A549 (cell line): ENCODE data around the gene PIGC. TPM values are rescaled to one million over a fixed set of nuclear protein-coding genes. Genes with fewer than 3 reads are reported as not detected.

ENCODE experiments used
- ATAC-seq, 2 experiments: fragments of 200-7000 bp in 1 of 2; fragments of >200 bp in 1 of 2; cut with Nextera tagmentation in 1 of 2; cut with Tn5 transposase in 1 of 2; 3 replicates each; pipeline versions ENCODE4 v1.8.0 to v1.9.1; 2018 to 2020; ENCODE audit warnings: mild to moderate bottlenecking in 1 of 2, moderate library complexity in 1 of 2
- CTCF ChIA-PET: fragments of 300-600 bp; sonication (Branson Sonifier 250); formaldehyde crosslinking; extraction: SDS; loops from one replicate; lab custom pipeline; 2021; ENCODE audit warnings: antibody characterized with exemption, inconsistent platforms; lab: Yijun Ruan, JAX
- POLR2A ChIA-PET: fragments of 350-600 bp; formaldehyde crosslinking; extraction: SDS; loops from one replicate; lab custom pipeline; 2021; ENCODE audit warnings: antibody characterized with exemption, inconsistent platforms; lab: Yijun Ruan, JAX
- DNase-seq, 2 experiments: peaks; one replicate each; pipeline versions ENCODE4 v3.0.0 to v3.0.0-alpha.2; 2011 to 2016; ENCODE audit warnings: low read depth in 1 of 2, low spot score in 1 of 2
- FAIRE-seq: peaks from 2 replicates; lab custom pipeline; 2011; peaks lifted over from hg19 to GRCh38; lab: Jason Lieb, UNC
- H3K27ac ChIP-seq, 2 experiments: fragments of >200 bp; sonication (Bioruptor Twin); formaldehyde crosslinking; 3 replicates each; pipeline ENCODE4 v1.5.1; 2016 to 2017
- H3K4me1 ChIP-seq: fragments of >200 bp; sonication (Bioruptor Twin); formaldehyde crosslinking; 3 replicates; pipeline ENCODE4 v1.6.1; 2016
- H3K4me2 ChIP-seq: fragments of >200 bp; sonication (Bioruptor Twin); formaldehyde crosslinking; 3 replicates; pipeline ENCODE4 v1.6.1; 2016
- H3K4me3 ChIP-seq: fragments of >200 bp; sonication (Bioruptor Twin); formaldehyde crosslinking; 3 replicates; pipeline ENCODE4 v1.5.1; 2016
- H3K9me3 ChIP-seq: fragments of >200 bp; sonication (Bioruptor Twin); formaldehyde crosslinking; 3 replicates; pipeline ENCODE4 v1.6.1; 2016
- CBX8 ChIP-seq: fragments of 200-600 bp; sonication (generic); IDR thresholded peaks from 2 replicates; pipeline ENCODE4 v1.6.1; 2016
- CEBPB ChIP-seq, 2 experiments: fragments of >200 bp in 1 of 2; sonication (Bioruptor Twin) in 1 of 2; formaldehyde crosslinking in 1 of 2; IDR thresholded peaks; 2 replicates each; pipeline ENCODE4 v1.6.1; 2012 to 2016
- CHD4 ChIP-seq: fragments of 200-600 bp; sonication (generic); IDR thresholded peaks from 2 replicates; pipeline ENCODE4 v1.6.1; 2016; ENCODE audit warnings: antibody characterized with exemption, mild to moderate bottlenecking, borderline replicate concordance
- CTCF ChIP-seq: fragments of >200 bp; sonication (Bioruptor Twin); formaldehyde crosslinking; IDR thresholded peaks from 3 replicates; pipeline ENCODE4 v1.5.1; 2016
- EHF ChIP-seq: fragments of 250-450 bp; sonication (Bioruptor Pico); IDR thresholded peaks from 2 replicates; pipeline ENCODE4 v1.5.0; 2020; ENCODE audit warnings: mild to moderate bottlenecking
- ELK1 ChIP-seq: fragments of 150-350 bp; IDR thresholded peaks from 2 replicates; pipeline ENCODE4 v1.6.1; 2014; ENCODE audit warnings: low read depth, mild to moderate bottlenecking, low read length
- EP300 ChIP-seq, 2 experiments: fragments of >200 bp; sonication (Bioruptor Twin); formaldehyde crosslinking; IDR thresholded peaks; 2 replicates in 1 of 2; 3 replicates in 1 of 2; pipeline ENCODE4 v1.6.1; 2016 to 2017
- HDAC2 ChIP-seq: fragments of 200-600 bp; sonication (generic); IDR thresholded peaks from 2 replicates; pipeline ENCODE4 v1.6.1; 2016
- HES2 ChIP-seq: fragments of >200 bp; sonication (Bioruptor Twin); formaldehyde crosslinking; IDR thresholded peaks from 2 replicates; pipeline ENCODE4 v1.6.1; 2016
- HOXB13 ChIP-seq: fragments of 250-450 bp; sonication (Bioruptor Pico); IDR thresholded peaks from 2 replicates; pipeline ENCODE4 v1.5.0; 2020; ENCODE audit warnings: low read depth, mild to moderate bottlenecking, moderate library complexity
- HOXB5 ChIP-seq: fragments of 250-450 bp; sonication (Bioruptor Pico); IDR thresholded peaks from 2 replicates; pipeline ENCODE4 v1.5.0; 2020; ENCODE audit warnings: mild to moderate bottlenecking, moderate library complexity
- JUN ChIP-seq, 2 experiments: fragments of >200 bp; sonication (Bioruptor Twin); formaldehyde crosslinking; IDR thresholded peaks; 2 replicates in 1 of 2; 3 replicates in 1 of 2; pipeline ENCODE4 v1.6.1; 2016 to 2017
- JUNB ChIP-seq: fragments of >200 bp; sonication (Bioruptor Twin); formaldehyde crosslinking; IDR thresholded peaks from 2 replicates; pipeline ENCODE4 v1.6.1; 2016
- MAFK ChIP-seq: fragments of 450-650 bp; IDR thresholded peaks from 2 replicates; pipeline ENCODE4 v1.6.1; 2014; ENCODE audit not compliant: partially characterized antibody
- PHF8 ChIP-seq: fragments of 200-600 bp; sonication (generic); IDR thresholded peaks from 2 replicates; pipeline ENCODE4 v1.6.1; 2016; ENCODE audit warnings: low read depth, mild to moderate bottlenecking, antibody characterized with exemption, moderate library complexity, borderline replicate concordance
- RAD21 ChIP-seq, 2 experiments: fragments of >200 bp in 1 of 2; sonication (Bioruptor Twin) in 1 of 2; formaldehyde crosslinking in 1 of 2; IDR thresholded peaks in 1 of 2; conservative IDR thresholded peaks in 1 of 2; 2 replicates in 1 of 2; 3 replicates in 1 of 2; pipeline ENCODE4 v1.6.1; 2012 to 2018; ENCODE audit warnings: inconsistent platforms in 1 of 2
- RCOR1 ChIP-seq: fragments of 150-350 bp; IDR thresholded peaks from 2 replicates; pipeline ENCODE4 v1.6.1; 2014; ENCODE audit warnings: antibody characterized with exemption, low read length, low read depth
- RFX5 ChIP-seq: fragments of 450-650 bp; IDR thresholded peaks from 2 replicates; pipeline ENCODE4 v1.7.1; 2014; ENCODE audit warnings: antibody characterized with exemption, mild to moderate bottlenecking, moderate library complexity
- SREBF2 ChIP-seq: fragments of 450-650 bp; IDR thresholded peaks from 2 replicates; pipeline ENCODE4 v1.6.1; 2014; ENCODE audit warnings: mild to moderate bottlenecking, moderate library complexity
- TFCP2L1 ChIP-seq: fragments of 250-450 bp; sonication (Bioruptor Pico); IDR thresholded peaks from 2 replicates; pipeline ENCODE4 v1.5.0; 2021; ENCODE audit warnings: mild to moderate bottlenecking
- ZFP36 ChIP-seq: fragments of 450-650 bp; IDR thresholded peaks from 2 replicates; pipeline ENCODE4 v1.6.1; 2014; ENCODE audit warnings: borderline replicate concordance; ENCODE audit not compliant: partially characterized antibody
- ZSCAN20 ChIP-seq: fragments of 250-450 bp; sonication (Bioruptor Pico); IDR thresholded peaks from 2 replicates; pipeline ENCODE4 v1.8.0; 2022; ENCODE audit warnings: mild to moderate bottlenecking, moderate library complexity
- WGBS: methylation state at CpG from one replicate; pipeline ENCODE4 v1.1.6; 2017; ENCODE audit errors: missing lambda C conversion rate; 5-methylcytosine and 5-hydroxymethylcytosine counted together
- polyA plus RNA-seq, 4 experiments: library from polyadenylated mRNA; depleted of rRNA in 3 of 4; stranded (reverse); fragments of >200 nt; fragmentation: RNase III in 1 of 4; extraction: RNeasy Plus Mini Kit Qiagen cat#74134 plus additional on column Dnase treatment in 1 of 4; gene quantifications; 2 replicates in 3 of 4; 3 replicates in 1 of 4; pipeline ENCODE4 v1.2.3, GENCODE V29; 2011 to 2017

The PIGC gene
- polyA plus RNA-seq, 2 of the 4 experiments (the other 2 are of a cell fraction) = 30.7 to 50.0 TPM

GRCh38 chr1:172483448-172483847 lies 39.6 kb upstream of the PIGC start (continued):
- no peak for TF ChIP-seq CTCF
- TF ChIP-seq, all 56 proteins: peak for 0

- DNase-seq (no peak), ATAC-seq (no peak), FAIRE-seq (no peak)
- POLR2A ChIA-PET = interaction anchor here (0.6 kb wide), 1 partner anchor 245 kb away, joined by 3 read pairs; no protein-coding TSS in a partner anchor
- Histone ChIP-seq H3K9me3 (no peaks in the 10 kb centered on the region), H3K4me3 (no peak overlapping the region), H3K4me1 (peaks cover 13% of the 10 kb centered on the region; the same call in 2 of the 3 replicates)
- 11% methylated on average over 1 of the region's 1 CpG for WGBS
- CTCF ChIA-PET = interaction anchor here (0.6 to 1.5 kb wide), 2 partner anchors 32 to 1895 kb away, joined by 3 to 4 read pairs; no protein-coding TSS in a partner anchor
- TF ChIP-seq CEBPB (IDR thresholded peaks at IDR 0.05) (no peak), RFX5 (no peak), PHF8 (no peak), HDAC2 (no peak), HES2 (no peak), ZSCAN20 (CRISPR knock-in tag) (no peak), JUN (IDR thresholded peaks at IDR 0.05) (no peak), RCOR1 (no peak), SREBF2 (no peak), ELK1 (no peak), TFCP2L1 (CRISPR knock-in tag) (no peak), JUNB (no peak), MAFK (no peak), CBX8 (no peak), EP300 (IDR thresholded peaks at IDR 0.05) (no peak), EHF (CRISPR knock-in tag) (no peak), ZFP36 (no peak), CHD4 (no peak), HOXB13 (CRISPR knock-in tag) (no peak)
- TF ChIP-seq, all 56 proteins: peak for 0
- peak overlapping the region; percentile 24; the same call in 1 of the 3 replicates for H3K4me2 ChIP-seq
- no peak overlapping the region for H3K27ac ChIP-seq
Measured at GRCh38 chr1:172482044-172482443, 38.2 kb upstream of the PIGC start.

- POLR2A ChIA-PET = no interaction called here
- H3K4me1 ChIP-seq = peaks cover 26% of the 10 kb centered on the region
Measured at GRCh38 chr1:172480431-172480830, 36.6 kb upstream of the PIGC start.

GRCh38 chr1:172478485-172478884 lies 34.6 kb upstream of the PIGC start:
- Histone ChIP-seq H3K27ac (no peak overlapping the region), H3K4me3 (no peak overlapping the region), H3K4me2 (no peak overlapping the region), H3K4me1 (peaks cover 30% of the 10 kb centered on the region), H3K9me3 (no peaks in the 10 kb centered on the region)
- FAIRE-seq = no peak
- ChIA-PET POLR2A (no interaction called here), CTCF (no interaction called here)
- ATAC-seq = no peak
- no peak for DNase-seq
- TF ChIP-seq CHD4 = no peak
- TF ChIP-seq RAD21 (conservative IDR thresholded peaks at IDR 0.05 in 1 of 2, IDR thresholded peaks at IDR 0.05 in 1 of 2) = no peak
- TF ChIP-seq PHF8 = no peak

More at GRCh38 chr1:172480431-172480830, 36.6 kb upstream of the PIGC start:
- no peak for FAIRE-seq
- no peak for ATAC-seq
- CTCF ChIA-PET = interaction anchor here (1.6 kb wide), 1 partner anchor 30 kb away, joined by 4 read pairs; no protein-coding TSS in a partner anchor
- no peaks in the 10 kb centered on the region for H3K9me3 ChIP-seq
- no peak overlapping the region for H3K4me2 ChIP-seq
- H3K27ac ChIP-seq = no peak overlapping the region
- no peak for TF ChIP-seq HOXB5 (CRISPR knock-in tag)
- no peak overlapping the region for H3K4me3 ChIP-seq
- DNase-seq = no peak
- 92% methylated on average over 3 of the region's 3 CpGs for WGBS
